Head of caudate nucleus (tissue), 42 donors: ENCODE data around the gene NEU4.

Experiments used
- DNase-seq, 42 donors: peaks; one replicate each; pipeline versions ENCODE4 v3.0.0 to v3.0.0-alpha.2; 2020 to 2021; ENCODE audit warnings: mixed read lengths in 7 of 42
- intact Hi-C: fragments of 100-400 bp; cut with DNase I; formaldehyde crosslinking; loops from one replicate; pipeline ENCODE4 v1.15.0; 2022

Gene NEU4

GRCh38 chr2:241855245-241855887, 46.4 kb downstream of the NEU4 start:
- DNase-seq: no peak
- intact Hi-C loops: no loop called here

DNA sequence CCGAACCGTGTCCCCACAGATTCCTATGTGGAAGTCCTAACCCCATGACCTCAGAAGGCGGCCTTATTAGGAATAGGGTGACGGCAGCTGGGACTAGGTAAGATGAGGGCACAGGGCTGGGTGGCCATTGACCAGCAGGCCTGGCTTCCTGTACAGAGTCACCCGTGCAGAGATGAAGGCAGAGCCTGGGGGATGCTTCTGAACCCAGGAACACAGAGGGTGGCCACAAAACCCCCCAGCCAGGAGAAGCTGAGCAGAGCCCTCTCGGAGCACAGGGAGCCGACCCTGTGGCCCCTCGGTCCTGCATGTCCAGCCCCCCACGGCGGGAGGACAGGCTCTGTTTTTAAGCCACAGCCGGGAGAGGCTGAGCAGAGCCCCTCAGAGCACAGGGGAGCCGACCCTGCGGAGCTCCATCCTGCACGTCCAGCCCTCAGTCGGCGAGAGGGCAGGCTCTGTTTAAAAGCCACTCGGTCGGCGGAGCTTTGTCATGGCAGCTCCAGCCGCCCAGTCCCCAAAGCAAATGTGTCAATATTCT, 47.0 kb downstream of the NEU4 start:
- intact Hi-C loops: no loop called here
- DNase-seq: no peak

- no peak for DNase-seq
- intact Hi-C loops: no loop called here
These were observed 48.1 kb downstream of the NEU4 start for GRCh38 chr2:241857041-241857541.

- intact Hi-C loops: no loop called here
- DNase-seq: peak in 2 of 42 donors; percentile 2 to 4
These were observed 48.7 kb downstream of the NEU4 start for GRCh38 chr2:241857572-241858121.

DNA sequence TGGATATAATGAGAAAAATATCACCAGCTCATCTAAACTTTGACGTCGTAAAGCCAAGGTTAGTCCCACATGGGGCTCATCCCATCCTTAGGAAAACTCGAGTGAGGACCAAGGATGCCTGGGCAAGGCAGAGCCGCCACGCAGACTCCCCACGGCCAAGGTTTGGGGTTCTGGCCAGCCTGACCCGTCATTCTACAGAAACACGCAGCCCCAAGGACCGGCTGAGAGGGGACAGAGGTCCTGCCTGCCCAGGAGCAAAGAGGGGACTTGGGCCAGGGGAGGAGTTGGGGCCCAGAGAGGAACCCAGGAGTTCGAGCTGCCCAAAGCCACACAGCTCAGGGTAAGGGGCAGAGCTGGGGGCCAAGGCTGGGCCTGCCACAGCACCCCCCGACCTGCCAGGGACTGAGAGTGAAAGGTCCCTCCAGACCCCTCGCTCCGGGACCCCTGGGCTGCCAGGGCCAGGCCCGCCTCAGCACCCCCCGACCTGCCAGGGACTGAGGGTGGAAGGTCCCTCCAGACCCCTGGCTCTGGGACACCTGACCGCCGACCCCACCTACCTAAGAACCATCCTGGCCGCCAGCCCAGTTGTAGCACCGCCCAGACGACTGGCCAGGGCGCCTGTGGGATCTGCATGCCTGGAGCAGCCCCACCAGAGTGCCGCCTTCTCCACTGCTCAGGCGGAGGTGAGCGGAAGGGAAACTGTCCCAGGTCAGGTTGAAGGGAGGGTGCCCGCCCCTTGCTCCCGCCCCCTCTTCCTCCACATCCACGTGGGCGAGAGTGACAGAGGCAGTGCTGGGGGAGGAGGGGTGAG, 49.4 kb downstream of the NEU4 start, which contains the start of gene PDCD1:
PDCD1 (minus strand) TSS at position 689 of the 811 bp plus-strand sequence; CDS start at position 633, 56 bp downstream.
- intact Hi-C loops: no loop called here
- peak in 14 of 42 donors; percentile 12 to 71 (median 46) for DNase-seq

DNA sequence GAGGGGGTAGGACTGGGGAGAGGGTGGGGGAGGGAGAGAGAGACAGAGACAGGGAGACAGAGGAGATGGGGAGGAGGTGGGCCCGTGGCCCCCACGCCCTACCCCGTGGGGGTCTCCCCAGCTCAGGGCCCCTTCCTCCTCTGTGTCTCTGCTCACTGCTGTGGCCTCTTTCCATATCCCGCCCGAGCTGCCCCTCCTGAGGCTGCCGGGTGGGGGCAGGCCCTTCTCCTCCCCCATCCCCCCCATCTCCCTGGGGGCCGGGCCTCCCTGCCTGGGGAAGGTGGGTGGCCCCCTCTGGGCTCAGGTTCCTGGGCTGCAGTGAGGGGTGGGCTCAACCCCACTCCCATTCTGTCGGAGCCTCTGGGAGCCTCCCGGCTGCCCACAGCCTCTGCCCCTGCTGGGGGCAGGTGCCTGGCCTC, 50.0 kb downstream of the NEU4 start:
- intact Hi-C loops: no loop called here

DNA sequence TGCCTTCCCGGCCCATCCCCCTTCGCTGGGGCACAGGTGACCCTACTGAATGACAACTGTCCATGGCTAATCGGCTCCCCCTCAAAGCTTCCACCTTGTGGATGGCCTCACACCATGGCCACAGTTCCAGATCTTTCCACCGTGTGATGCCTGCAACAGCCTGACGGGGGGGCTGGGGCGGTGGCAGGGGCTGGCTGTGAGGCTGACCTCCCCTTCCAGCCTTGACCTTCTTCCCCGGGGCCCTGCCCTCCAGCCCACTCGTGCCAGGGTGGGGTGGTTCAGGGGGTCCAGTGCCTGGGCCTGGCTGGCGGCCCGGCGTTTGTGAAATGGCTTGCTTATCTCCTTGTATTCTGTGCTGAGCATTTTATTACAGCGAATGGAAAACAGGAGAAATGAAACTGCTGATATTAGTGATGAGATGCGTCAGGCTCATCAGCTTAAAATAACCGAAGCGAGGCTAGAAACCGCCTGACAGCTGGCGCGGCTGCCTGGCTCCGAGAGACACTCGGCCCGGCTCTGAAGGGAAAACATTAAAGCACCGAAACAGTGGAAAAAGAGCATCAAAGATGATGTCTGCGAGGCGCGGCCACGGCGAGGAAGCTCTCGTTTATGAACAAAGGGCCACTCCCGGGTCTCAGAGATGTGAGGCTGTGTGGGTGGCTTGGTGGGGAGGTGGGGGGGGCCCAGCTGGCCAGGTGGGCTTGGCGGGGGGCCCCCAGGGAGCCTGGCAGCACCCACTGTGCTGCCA, 50.6 kb downstream of the NEU4 start:
- DNase-seq: peak in 35 of 42 donors; percentile 16 to 80 (median 69)
- intact Hi-C loops: no loop called here

More for the DNA sequence above, 50.0 kb downstream of the NEU4 start:
- peak in 2 of 42 donors; percentile 2 to 3 for DNase-seq

- DNase-seq: peak in 4 of 42 donors; percentile 2 to 23 (median 6)
- intact Hi-C loops: no loop called here
These were observed 51.4 kb downstream of the NEU4 start for GRCh38 chr2:241860184-241861078.

- no peak for DNase-seq
- intact Hi-C loops: no loop called here
These were observed 52.3 kb downstream of the NEU4 start for GRCh38 chr2:241861264-241861663.

DNA sequence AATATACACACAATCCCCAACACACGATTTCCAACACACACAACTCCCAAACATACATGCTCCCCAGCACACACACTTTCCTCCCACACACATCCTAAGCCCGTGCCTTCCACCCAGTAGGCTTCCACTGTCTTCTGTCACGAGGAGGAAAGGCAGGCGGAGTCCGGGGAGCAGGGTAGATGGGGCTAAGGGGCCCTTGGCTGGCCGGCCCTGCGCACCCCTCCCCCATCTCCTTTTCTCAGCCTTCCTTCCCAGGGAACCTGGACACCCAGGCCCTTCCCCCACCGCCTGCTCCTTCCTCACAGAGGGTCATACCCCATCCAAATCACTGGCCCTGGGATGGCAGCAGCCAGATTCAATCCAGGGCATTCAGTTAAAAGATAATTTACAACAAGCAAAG, 53.1 kb downstream of the NEU4 start:
- peak in 1 of 42 donors; percentile 0 for DNase-seq
- intact Hi-C loops: no loop called here

DNA sequence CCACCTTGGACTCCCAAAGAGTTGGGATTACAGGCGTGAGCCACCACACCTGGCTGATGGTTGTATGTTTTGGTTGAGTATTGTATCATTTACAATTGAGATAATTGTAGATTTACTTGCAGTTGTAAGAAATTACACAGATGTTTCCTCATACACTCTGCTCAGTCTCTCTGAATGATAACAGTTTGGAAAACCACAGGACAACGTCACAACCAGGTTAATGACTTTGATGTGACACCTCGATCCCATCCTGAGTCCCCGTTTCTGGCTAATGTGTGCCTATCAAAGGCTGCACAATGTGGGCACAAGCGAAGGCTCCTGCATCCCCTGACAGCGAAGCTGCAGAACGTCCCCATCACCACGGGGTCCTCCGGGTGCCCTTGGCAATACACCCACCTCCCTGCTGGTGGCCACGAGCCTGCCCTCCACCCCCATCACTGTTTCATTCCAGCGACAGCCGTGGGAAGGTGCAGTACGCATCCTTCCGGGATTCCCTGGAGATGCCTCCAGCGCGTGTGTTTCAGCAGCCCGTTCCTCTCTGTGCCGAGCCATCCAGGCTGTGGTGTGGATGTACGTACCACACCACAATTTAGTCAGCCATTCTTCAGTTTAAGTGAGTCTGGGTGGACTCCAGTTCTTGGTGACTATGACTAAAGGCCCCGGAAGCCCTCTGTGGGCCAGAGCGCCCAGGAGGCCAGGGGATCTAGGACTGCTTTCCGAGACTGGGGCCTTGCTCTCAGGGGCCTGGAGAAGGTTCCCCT, 54.0 kb downstream of the NEU4 start:
- intact Hi-C loops: no loop called here
- peak in 2 of 42 donors; percentile 7 to 29 for DNase-seq

- intact Hi-C loops: no loop called here
- DNase-seq: no peak
These were observed 54.6 kb downstream of the NEU4 start for GRCh38 chr2:241863536-241863954.

GRCh38 chr2:241864168-241864849, 55.3 kb downstream of the NEU4 start:
- intact Hi-C loops: no loop called here
- no peak for DNase-seq

DNA sequence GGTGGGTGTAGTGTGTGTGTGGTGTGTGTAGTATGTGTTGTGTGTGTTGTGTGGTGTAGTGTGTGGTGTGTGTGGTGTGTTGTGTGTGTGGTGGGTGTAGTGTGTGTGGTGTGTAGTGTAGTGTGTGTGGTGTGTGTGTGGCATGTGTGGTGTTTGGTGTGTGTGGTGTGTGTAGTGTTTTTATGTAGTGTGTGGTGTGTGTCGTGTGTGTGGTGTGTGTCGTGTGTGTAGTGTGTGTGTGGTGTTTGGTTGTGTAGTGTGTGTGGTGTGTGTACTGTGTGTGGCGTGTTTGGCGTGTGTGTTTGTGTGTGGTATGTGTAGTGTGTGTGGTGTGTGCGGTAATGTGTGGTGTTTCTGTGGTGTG, 55.8 kb downstream of the NEU4 start:
- DNase-seq: no peak
- intact Hi-C loops: no loop called here

DNA sequence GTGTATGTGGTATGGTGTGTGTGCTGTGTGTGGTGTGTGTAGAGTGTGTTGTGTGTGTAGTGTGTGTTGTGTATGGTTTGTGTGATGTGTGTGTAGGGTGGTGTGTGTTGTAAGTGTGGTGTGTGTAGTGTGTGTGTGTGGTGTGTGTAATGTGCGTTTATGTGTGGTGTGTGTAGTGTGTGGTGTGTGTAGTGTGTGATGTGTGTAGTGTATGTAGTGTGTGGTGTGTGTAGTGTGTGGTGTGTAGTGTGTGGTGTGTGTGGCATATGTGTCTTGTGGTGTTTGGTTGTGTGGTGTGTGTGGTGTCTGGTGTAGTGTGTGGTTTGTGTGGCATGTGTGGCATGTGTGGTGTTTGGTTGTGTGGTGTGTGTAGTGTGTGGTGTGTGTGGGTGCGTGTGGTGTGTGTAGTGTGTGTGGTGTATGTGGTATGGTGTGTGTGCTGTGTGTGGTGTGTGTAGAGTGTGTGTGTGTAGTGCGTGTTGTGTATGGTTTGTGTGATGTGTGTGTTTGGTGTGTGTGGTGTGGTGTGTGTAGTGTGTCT, 56.5 kb downstream of the NEU4 start:
- no peak for DNase-seq
- intact Hi-C loops: no loop called here
